Aorta (tissue), 5 donors: ENCODE data around the gene BUB1B. TPM values are rescaled to one million over a fixed set of nuclear protein-coding genes. Genes with fewer than 3 reads are reported as not detected.
"Not testable (repeated sequence)": the region's sequence is repeated elsewhere in the genome, so short reads cannot be mapped to it uniquely, and the experiment has no call there.

Source experiments
- ATAC-seq: fragments of 200-7000 bp; cut with Tn5 transposase; one replicate; pipeline ENCODE4 v1.9.1; 2022; ENCODE audit warnings: moderate library complexity; ENCODE audit not compliant: low FRiP score
- DNase-seq, 2 donors: peaks; one replicate each; pipeline ENCODE4 v3.0.0-alpha.2; 2020
- H3K27ac ChIP-seq, 2 donors: one replicate each; pipeline ENCODE4 v1.5.1; 2013; ENCODE audit warnings: low read length in 2 of 2, mild to moderate bottlenecking in 2 of 2, moderate library complexity in 2 of 2, control low read depth in 1 of 2, inconsistent platforms in 1 of 2, low read depth in 1 of 2
- H3K27me3 ChIP-seq, 2 donors: one replicate each; pipeline ENCODE4 v1.6.1; 2013; ENCODE audit warnings: control low read depth in 1 of 2, low read length in 1 of 2, mild to moderate bottlenecking in 1 of 2, moderate library complexity in 1 of 2; ENCODE audit not compliant: insufficient read depth in 2 of 2, control insufficient read depth in 1 of 2
- H3K36me3 ChIP-seq, 2 donors: one replicate each; pipeline ENCODE4 v1.6.1; 2013; ENCODE audit warnings: control low read depth in 1 of 2, low read length in 1 of 2, mild to moderate bottlenecking in 1 of 2; ENCODE audit not compliant: insufficient read depth in 2 of 2, control insufficient read depth in 1 of 2
- H3K4me1 ChIP-seq, 2 donors: one replicate each; pipeline ENCODE4 v1.6.1; 2013; ENCODE audit warnings: low read length in 2 of 2, control low read depth in 1 of 2, mild to moderate bottlenecking in 1 of 2, moderate library complexity in 1 of 2; ENCODE audit not compliant: insufficient read depth in 2 of 2, control insufficient read depth in 1 of 2
- H3K4me3 ChIP-seq, 2 donors: one replicate each; pipeline ENCODE4 v1.5.1; 2013; ENCODE audit warnings: low read length in 2 of 2, control low read depth in 1 of 2, mild to moderate bottlenecking in 1 of 2
- H3K9me3 ChIP-seq: one replicate; pipeline ENCODE4 v1.6.1; 2013; ENCODE audit warnings: mild to moderate bottlenecking, low read length; ENCODE audit not compliant: control insufficient read depth
- WGBS, 2 donors: extraction: QIAGEN DNeasy Blood & Tissue Kit; methylation state at CpG; one replicate each; pipeline ENCODE4 v1.1.7; 2013; 5-methylcytosine and 5-hydroxymethylcytosine counted together
- intact Hi-C, 2 donors: fragments of 100-400 bp; cut with DNase I; formaldehyde crosslinking; loops; one replicate each; pipeline versions ENCODE4 v1.14.2 to v1.15.0; 2022
- polyA plus RNA-seq, 2 donors: library from polyadenylated mRNA; stranded (reverse); fragments of 200-250 nt; gene quantifications; one replicate each; pipeline ENCODE4 v1.2.3, GENCODE V29; 2013
- total RNA-seq, 2 donors: library from RNA; stranded (reverse); fragmentation: NEBNext Ultra II Directional; extraction: Animal tissue kit (Norgen Biotek cat#: 25700); gene quantifications; one replicate each; pipeline ENCODE4 v1.2.1, GENCODE V29; 2021
- donor health status: healthy with polysubstance abuse.
- donor health status: Bipolar disorder and iron deficiency.
- donor health status: DM: no; HTN: no; CAD: no.
- donor health status: DM: no; HTN: no; CAD: no.
- donor health status: DM: yes; HTN: yes; CAD: no.

Gene BUB1B
- total and polyA plus RNA-seq, 4 donors, result 0.51 to 5.0 (median 1.9) TPM

- intact Hi-C loops, result no loop called here
- ATAC-seq (no peak), DNase-seq (no peak)
- H3K36me3 ChIP-seq, result no peaks in the 10 kb centered on the region
- no peaks in the 10 kb centered on the region for H3K4me1 ChIP-seq
- no peak overlapping the region for H3K27ac ChIP-seq
- no peaks in the 10 kb centered on the region for H3K9me3 ChIP-seq
- no peak overlapping the region for H3K4me3 ChIP-seq
- H3K27me3 ChIP-seq, result no peaks in the 10 kb centered on the region
- WGBS, 2 donors, result 87% methylated on average over 19 of the region's 19 CpGs
Measured at GRCh38 chr15:40130799-40131502, 29.9 kb upstream of the BUB1B start.

GRCh38 chr15:40133544-40133943 is 27.3 kb upstream of the BUB1B start:
- Histone ChIP-seq H3K4me3 (no peak overlapping the region), H3K27ac (no peak overlapping the region), H3K4me1 (no peaks in the 10 kb centered on the region), H3K27me3 (no peaks in the 10 kb centered on the region), H3K36me3 (no peaks in the 10 kb centered on the region), H3K9me3 (no peaks in the 10 kb centered on the region)
- ATAC-seq (no peak), DNase-seq (no peak)
- 92 to 93% methylated on average over 13 of the region's 13 CpGs for WGBS, 2 donors
- intact Hi-C loops, result no loop called here

GRCh38 chr15:40134885-40135284 is 26.0 kb upstream of the BUB1B start:
- Histone ChIP-seq H3K36me3 (no peaks in the 10 kb centered on the region), H3K27ac (no peak overlapping the region), H3K4me3 (no peak overlapping the region), H3K4me1 (no peaks in the 10 kb centered on the region), H3K27me3 (no peaks in the 10 kb centered on the region), H3K9me3 (no peaks in the 10 kb centered on the region)
- no peak for ATAC-seq
- intact Hi-C loops, result no loop called here
- DNase-seq, result no peak
- WGBS, 2 donors, result 74 to 76% methylated on average over 9 of the region's 9 CpGs

- H3K4me3 ChIP-seq, H3K27me3 ChIP-seq, ATAC-seq, DNase-seq, H3K36me3 ChIP-seq, H3K27ac ChIP-seq, H3K4me1 ChIP-seq, intact Hi-C loops, H3K9me3 ChIP-seq: not testable (repeated sequence)
- 70 to 79% methylated on average over 1 of the region's 1 CpG for WGBS, 2 donors
Measured at GRCh38 chr15:40135846-40136450, 24.9 kb upstream of the BUB1B start.

DNA sequence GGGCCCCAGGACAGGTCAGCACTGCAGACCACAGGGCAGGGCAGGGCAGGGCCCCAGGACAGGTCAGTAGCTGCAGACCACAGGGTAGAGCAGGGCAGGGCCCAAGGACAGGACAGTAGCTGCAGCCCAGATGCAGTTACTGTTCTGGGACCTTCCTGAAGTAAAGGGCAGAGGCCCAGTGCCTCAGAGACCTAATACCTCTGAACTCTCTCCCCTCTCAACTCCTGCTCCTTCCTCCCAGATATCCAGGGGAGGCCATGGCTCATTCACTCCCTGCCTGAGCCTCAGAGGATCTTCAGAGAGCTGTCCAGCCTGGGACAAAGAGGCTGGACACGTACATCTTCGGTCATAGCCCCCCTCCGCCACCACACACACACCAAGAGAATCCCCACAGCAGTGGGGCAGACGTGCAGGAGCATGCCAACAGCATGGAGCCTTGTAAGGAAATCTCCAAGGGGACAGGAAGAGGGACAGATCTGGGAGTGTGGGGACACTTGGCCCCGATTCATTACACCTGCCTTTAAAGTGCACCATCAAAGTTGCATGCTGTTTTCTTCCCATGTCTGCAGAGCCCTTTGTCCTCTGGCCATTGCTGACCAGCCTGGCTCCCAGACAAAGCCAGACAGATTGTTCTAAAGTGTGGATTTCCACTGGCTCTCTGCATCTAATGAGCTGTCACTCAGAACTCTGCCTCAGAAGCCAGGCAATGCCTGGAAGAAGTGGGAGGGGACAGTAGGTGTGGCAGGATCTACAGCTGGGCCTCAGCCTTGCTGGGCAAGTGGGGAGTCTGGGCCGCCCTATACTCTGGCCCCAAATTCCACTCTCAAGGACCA is 24.2 kb upstream of the BUB1B start:
- intact Hi-C loops, result no loop called here
- Histone ChIP-seq H3K36me3 (no peaks in the 10 kb centered on the region), H3K9me3 (no peaks in the 10 kb centered on the region), H3K27ac (no peak overlapping the region), H3K4me3 (no peak overlapping the region), H3K4me1 (no peaks in the 10 kb centered on the region), H3K27me3 (no peaks in the 10 kb centered on the region)
- ATAC-seq (no peak), DNase-seq (no peak)
- 91 to 92% methylated on average over 6 of the region's 6 CpGs for WGBS, 2 donors

DNA sequence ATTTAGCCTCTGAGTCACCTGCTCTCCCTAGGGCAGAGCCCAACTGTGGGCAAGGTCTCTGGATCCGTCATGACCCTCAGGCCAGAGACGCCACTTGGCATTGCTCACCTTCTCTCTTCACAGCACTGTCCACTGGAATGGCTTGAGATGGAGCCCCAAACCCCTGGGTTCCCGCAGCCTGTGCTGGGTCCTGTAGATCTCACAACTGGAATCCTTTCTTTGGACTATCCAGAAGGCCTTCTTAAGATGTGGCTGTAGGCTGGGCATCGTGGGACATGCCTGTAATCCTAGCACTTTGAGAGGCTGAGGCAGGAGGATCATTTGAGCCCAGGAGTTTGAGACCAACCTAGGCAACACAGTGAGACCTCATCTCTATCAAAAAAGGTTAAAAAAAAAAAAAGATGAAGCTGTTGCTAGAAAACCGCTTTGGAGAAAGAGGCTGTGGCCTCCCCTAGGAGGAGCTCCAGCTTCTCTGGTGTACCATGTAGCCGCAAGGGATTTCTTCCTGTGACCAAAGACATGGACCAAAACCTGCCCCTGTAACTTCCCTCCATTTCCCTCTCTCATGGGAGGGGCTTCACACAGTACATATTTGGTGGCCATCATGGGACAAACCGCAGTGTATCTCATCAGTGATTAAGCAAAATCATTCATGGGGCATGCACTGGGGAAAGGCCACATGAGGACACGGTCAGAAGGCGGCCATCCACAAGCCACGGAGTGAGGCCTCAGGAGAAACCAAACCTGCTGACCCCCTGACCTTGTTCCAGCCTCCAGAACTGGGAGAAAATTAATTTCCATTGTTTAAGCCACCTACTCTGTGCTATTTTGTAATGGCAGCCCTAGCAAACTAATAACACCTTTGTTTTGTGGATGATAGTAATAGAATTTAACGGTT is 23.3 kb upstream of the BUB1B start:
- Histone ChIP-seq H3K27ac (no peak overlapping the region), H3K27me3 (no peaks in the 10 kb centered on the region), H3K4me1 (no peaks in the 10 kb centered on the region), H3K4me3 (no peak overlapping the region), H3K36me3 (no peaks in the 10 kb centered on the region), H3K9me3 (no peaks in the 10 kb centered on the region)
- no peak for ATAC-seq
- 92 to 96% methylated on average over 11 of the region's 11 CpGs for WGBS, 2 donors
- DNase-seq, result no peak
- intact Hi-C loops, result no loop called here

- H3K36me3 ChIP-seq, DNase-seq, intact Hi-C loops, ATAC-seq, H3K27me3 ChIP-seq, H3K4me3 ChIP-seq, H3K9me3 ChIP-seq, H3K4me1 ChIP-seq, H3K27ac ChIP-seq: not testable (repeated sequence)
- 57 to 72% methylated on average over 3 of the region's 3 CpGs for WGBS, 2 donors
Measured at GRCh38 chr15:40138201-40138570, 22.7 kb upstream of the BUB1B start.

DNA sequence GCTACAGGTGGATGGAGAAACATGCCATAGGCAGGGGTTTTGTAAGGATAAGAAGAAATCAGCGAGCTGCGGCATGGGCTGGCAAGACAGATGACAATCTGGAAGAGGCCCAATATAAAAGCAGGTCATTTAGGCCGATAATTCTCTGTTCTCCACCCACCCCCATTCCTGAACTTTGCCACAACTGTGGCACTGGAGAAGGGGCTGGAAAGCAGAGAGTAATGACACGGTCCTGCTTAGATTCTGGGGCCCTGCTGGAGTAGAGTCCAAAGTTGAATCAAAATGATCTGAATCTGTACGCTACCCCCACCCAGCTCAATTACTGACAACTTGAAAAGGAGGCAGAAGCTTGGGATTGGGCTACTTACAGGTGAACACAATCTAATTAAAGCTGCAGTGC is 18.4 kb upstream of the BUB1B start:
- no peaks in the 10 kb centered on the region for H3K4me1 ChIP-seq
- H3K9me3 ChIP-seq, result no peaks in the 10 kb centered on the region
- intact Hi-C loops, result no loop called here
- H3K27ac ChIP-seq, result no peak overlapping the region
- H3K4me3 ChIP-seq, result no peak overlapping the region
- no peaks in the 10 kb centered on the region for H3K27me3 ChIP-seq
- no peak for ATAC-seq
- H3K36me3 ChIP-seq, result no peaks in the 10 kb centered on the region
- WGBS, 2 donors, result 84 to 88% methylated on average over 5 of the region's 5 CpGs
- DNase-seq, result no peak
